Thyroid gland (tissue), 4 donors: ENCODE results near the gene LMOD1.
A peak's percentile ranks its signal among the peaks of the same experiment; 100 is the strongest.

Experiments used
- CTCF ChIP-seq, 6 experiments: fragments of 200-600 bp in 3 of 6; fragments of 450-650 bp in 3 of 6; sonication (generic) in 3 of 6; IDR thresholded peaks; one replicate each; pipeline ENCODE4 v1.5.1; 2016 to 2019; ENCODE audit warnings: antibody characterized with exemption in 6 of 6, mild to moderate bottlenecking in 2 of 6, inconsistent platforms in 1 of 6, moderate library complexity in 1 of 6
- POLR2A ChIP-seq, 2 donors: fragments of 450-650 bp; IDR thresholded peaks; one replicate each; pipeline ENCODE4 v1.6.1; 2017; ENCODE audit warnings: antibody characterized with exemption in 2 of 2, mild to moderate bottlenecking in 2 of 2, moderate library complexity in 1 of 2

- TF ChIP-seq POLR2A (IDR thresholded peaks at IDR 0.05) = no peak
- peak in 2 of 6 experiments; percentile 13 to 32 for TF ChIP-seq CTCF (IDR thresholded peaks at IDR 0.05)
Measured at GRCh38 chr1:201945157-201945556, 1.2 kb downstream of the LMOD1 start.
